Coronary artery (tissue), 2 donors: ENCODE measurements around the gene RASGRP2.

Experiments used
- DNase-seq: peaks from one replicate; pipeline ENCODE4 v3.0.0-alpha.2; 2017; ENCODE audit warnings: low spot score
- H3K27ac ChIP-seq, 2 donors: fragments of 200-600 bp; sonication (generic); one replicate each; pipeline ENCODE4 v1.5.1; 2016 to 2019
- H3K4me3 ChIP-seq: fragments of 200-600 bp; sonication (generic); 2 replicates; pipeline ENCODE4 v1.5.1; 2016; ENCODE audit warnings: mild to moderate bottlenecking, moderate library complexity
- CTCF ChIP-seq: fragments of 200-600 bp; sonication (generic); IDR thresholded peaks from one replicate; pipeline ENCODE4 v1.5.1; 2019; ENCODE audit warnings: antibody characterized with exemption

Gene RASGRP2

GRCh38 chr11:64745189-64745520 is 1.2 kb upstream of the RASGRP2 start:
- no peak for TF ChIP-seq CTCF
- DNase-seq, result no peak

GRCh38 chr11:64744544-64745188 is 724 bp upstream of the RASGRP2 start:
- Histone ChIP-seq H3K27ac (peak overlapping the region; percentile 91 to 99), H3K4me3 (peak overlapping the region; percentile 76)
- DNase-seq, result no peak
- TF ChIP-seq CTCF, result no peak

More at GRCh38 chr11:64745189-64745520, 1.2 kb upstream of the RASGRP2 start:
- peak overlapping the region; percentile 76 for H3K4me3 ChIP-seq
- peak overlapping the region; percentile 91 to 99 for H3K27ac ChIP-seq

GRCh38 chr11:64742889-64743590 is 902 bp downstream of the RASGRP2 start:
- H3K4me3 ChIP-seq, result peak overlapping the region; percentile 76
- peak; percentile 88 for TF ChIP-seq CTCF
- peak overlapping the region; percentile 91 to 99 for H3K27ac ChIP-seq
- peak; percentile 93 for DNase-seq

- DNase-seq, result no peak
- no peak for TF ChIP-seq CTCF
- Histone ChIP-seq H3K4me3 (peak overlapping the region; percentile 76), H3K27ac (peak overlapping the region; percentile 91 to 99)
Measured at GRCh38 chr11:64742087-64742888, 1.7 kb downstream of the RASGRP2 start.

GRCh38 chr11:64741375-64742086 is 2.4 kb downstream of the RASGRP2 start:
- no peak for DNase-seq
- no peak for TF ChIP-seq CTCF
- Histone ChIP-seq H3K27ac (peak overlapping the region; percentile 91 to 99), H3K4me3 (peak overlapping the region; percentile 76)

- no peak overlapping the region for H3K4me3 ChIP-seq
- no peak for DNase-seq
- no peak overlapping the region for H3K27ac ChIP-seq
- TF ChIP-seq CTCF, result no peak
Measured at GRCh38 chr11:64739871-64740270, 4.1 kb downstream of the RASGRP2 start.
